NCI-H774 (cell line): ENCODE results near the gene ASXL1.
A peak's percentile ranks its signal among the peaks of the same experiment; 100 is the strongest.

Experiments
- DNase-seq: peaks from one replicate; lab custom pipeline; 2025; lab: John Stamatoyannopoulos, UW

ASXL1 gene

DNA sequence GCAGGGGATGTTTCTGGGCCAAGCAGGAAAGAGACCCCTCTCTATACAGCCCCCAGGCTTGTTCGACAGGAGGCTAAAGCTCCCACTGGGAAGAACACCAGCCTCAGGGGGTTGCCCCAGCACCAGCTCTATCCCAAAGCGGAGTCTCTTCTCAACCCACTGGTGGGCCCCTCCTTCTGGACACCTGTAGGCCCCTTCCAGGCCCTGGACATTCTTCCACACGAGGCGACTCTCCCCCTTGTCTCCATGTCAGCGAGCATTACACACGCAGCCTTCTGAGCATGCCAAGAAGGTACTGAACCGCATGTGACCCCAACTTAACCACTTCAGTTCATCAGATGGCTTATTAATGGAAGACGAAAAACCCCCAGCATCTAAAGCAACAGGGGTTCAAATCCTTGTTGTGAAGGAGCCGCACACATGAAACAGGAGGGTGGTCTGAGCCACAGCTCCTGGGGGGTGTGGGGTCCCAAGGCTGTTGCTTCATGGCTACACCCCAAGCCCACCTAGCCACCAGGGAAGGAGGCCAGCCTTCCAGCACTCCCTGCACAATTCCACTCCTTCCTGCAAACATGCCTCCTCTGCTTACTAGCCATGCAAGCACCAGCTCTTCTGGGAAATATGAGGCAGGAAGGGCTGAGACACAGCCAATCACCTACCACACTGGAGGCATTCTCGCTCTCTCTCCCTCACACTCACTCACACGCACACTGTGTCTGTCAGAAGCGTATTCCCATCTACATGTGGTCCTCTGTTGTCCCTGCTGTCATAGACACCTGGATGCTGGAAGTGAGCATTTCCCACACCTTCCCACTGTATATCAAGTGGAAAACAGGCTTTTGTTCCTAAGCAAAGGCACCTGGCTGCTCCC is 122.5 kb downstream of the ASXL1 start:
- DNase-seq: no peak

DNA sequence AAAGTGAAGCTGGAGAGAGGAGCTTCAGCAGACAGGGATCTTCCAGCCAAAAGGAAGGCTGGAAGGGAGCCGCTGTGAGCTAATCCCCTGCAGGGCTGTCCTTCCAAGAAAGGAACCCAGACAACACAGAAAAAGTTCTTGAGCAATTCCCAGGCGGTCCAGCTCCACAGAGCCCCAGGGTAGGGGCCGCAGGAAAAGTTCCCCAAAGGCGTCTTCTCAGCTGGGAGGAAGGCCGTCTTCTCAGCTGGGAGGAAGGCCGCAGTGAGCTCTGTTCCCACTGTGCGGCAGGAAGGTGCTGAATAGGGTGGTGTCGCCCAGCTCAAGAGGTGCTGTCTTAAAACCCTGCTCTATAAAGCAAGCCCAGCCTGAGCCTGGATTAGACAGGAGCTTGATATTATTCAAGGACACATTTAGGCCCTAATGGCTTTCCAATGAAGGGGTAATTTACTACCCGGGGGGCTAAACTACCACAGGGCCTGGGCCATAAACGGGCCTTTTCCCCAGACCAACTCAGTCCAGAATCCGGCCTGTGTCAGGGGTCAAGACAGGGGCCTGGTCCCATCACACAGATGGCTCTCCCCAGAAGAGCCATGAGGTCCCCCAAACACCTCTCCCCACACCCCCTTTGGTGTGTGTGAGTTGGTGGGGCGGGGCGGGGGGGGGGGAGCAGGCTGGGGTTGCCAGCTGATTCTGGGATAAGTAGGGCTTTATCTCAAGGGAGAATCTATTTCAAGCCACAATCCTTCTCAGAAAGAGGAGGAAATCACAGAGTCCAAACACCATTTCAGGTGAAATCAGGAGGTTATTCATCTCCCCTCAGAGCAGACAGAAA is 123.4 kb downstream of the ASXL1 start:
- no peak for DNase-seq

- no peak for DNase-seq
Measured at GRCh38 chr20:32482143-32482441, 124.0 kb downstream of the ASXL1 start.

DNA sequence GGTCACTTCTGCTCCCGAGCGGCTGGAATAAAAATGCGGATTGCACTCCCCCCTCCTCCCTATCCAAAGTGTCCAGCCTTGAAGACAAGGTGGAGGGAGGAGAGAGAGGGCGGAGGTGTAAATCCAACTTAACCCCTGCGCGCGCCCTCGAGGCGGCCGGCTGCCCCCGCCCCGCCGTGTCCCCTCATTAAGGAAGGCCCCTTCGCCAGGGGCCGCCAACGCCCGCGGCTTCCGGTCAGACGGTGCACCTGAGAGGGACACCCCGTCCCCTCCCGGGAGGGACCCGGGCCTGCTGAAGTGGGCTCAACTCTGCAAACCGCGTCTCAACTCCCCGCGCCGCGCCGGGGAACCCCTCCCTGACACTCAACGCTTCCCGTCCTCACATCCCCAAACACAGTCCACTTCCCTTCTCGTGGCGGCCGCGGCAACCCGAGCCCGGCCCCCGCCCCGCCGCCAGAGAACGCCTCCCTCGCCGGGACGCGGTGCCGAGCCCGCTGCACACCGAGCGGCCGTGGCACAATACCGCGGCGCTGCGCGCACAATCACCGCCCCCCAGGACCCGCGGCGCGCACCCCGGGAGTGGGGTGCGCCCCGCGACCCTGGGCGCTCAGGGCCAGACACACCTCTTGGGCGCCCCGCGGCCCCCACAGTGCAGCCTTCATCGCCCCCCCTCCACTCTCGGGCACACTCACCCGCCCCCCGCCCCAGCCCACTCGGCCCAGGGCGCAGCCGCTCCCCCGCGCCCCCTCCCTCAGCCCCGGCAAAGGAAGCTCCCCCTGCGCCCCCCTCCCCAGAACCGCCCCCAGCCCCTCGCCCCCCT is 124.5 kb downstream of the ASXL1 start:
- peak; percentile 1 for DNase-seq

- DNase-seq: peak; percentile 85
Measured at GRCh38 chr20:32483351-32484224, 125.5 kb downstream of the ASXL1 start.

GRCh38 chr20:32484225-32484957 is 126.3 kb downstream of the ASXL1 start:
- peak; percentile 20 for DNase-seq

- peak; percentile 39 for DNase-seq
Measured at GRCh38 chr20:32484958-32485769, 127.0 kb downstream of the ASXL1 start.

DNA sequence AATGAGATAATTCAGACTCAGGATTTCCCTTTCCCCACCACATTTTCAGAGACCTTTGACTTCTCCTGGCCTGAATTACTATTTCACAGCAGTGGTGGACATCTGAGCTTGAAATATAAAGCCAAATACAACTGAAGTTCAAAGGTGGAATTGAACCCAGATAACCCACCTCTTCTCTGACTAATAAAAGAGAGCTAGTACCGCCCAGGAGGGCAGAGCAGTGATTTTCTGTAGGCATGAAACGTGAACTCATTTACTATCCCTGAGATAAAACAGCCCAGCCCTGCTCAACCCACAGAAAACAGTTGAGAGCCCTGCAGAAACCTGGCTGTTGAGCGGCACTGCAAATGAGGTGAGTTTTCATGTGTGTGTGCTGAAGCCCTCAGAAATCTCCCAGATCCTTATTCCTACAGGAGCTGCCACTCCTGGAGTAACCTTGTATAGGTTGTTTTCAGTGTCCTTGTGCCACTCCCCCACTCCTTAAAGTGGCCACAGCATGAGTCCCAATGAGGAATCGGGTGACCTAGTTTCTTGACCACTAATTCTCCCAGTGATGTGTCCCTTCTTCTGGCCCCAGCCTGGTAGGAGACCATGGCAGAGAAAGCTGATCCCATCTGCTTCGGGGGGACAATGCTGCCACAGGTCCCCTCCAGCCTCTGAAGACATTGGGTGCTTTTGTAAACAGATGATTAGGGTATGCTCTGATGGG is 127.8 kb downstream of the ASXL1 start:
- no peak for DNase-seq

GRCh38 chr20:32487381-32487780 is 129.2 kb downstream of the ASXL1 start:
- DNase-seq: no peak

DNA sequence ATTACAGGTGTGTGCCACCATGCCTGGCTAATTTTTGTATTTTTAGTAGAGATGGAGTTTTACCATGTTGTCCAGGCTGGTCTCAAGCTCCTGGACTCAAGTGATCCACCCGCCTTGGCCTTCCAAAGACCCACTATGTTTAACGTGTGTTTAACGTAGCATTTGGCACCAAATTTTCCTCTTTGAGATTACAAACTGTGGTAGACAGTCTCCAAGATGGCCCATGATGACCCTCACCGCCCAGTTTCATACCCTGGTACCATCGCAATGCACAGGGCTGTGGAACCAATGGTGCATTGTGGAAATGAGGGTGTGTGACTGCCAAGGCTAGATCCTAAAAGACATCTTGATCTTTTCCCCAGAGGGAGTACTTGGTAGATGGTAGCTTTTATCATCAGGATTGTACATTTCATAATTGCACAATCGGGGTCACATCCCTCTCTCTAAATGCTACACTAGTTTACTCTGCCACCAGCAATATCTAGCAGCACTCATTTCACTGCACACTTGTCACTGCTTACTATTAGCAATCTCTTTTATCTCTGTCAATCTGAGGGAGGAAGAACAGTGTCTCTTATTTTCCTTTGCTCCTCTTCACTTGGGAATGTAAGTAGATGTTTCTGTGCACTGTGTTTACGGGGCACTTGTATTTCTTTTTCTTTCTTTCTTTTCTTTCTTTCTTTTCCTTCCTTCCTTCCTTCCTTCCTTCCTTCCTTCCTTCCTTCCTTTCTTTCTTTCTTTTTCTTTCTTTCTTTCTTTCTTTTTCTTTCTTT is 130.1 kb downstream of the ASXL1 start:
- no peak for DNase-seq
